CD4-positive, alpha-beta T cell treated with Interleukin-21 for 1 hour (primary cell): Measurements from ENCODE around the gene WDR62.

Source experiments
- DNase-seq: peaks from one replicate; pipeline ENCODE4 v3.0.0-alpha.2; 2020

The WDR62 gene

GRCh38 chr19:36081894-36082293 lies 27.2 kb downstream of the WDR62 start:
- DNase-seq: no peak

GRCh38 chr19:36082916-36083315 lies 28.2 kb downstream of the WDR62 start:
- DNase-seq: no peak

GRCh38 chr19:36084231-36085009 lies 29.7 kb downstream of the WDR62 start:
- DNase-seq: no peak

- no peak for DNase-seq
These were observed 31.6 kb downstream of the WDR62 start for GRCh38 chr19:36086326-36086725.

- DNase-seq: no peak
These were observed 35.1 kb downstream of the WDR62 start for GRCh38 chr19:36089847-36090246.

- DNase-seq: no peak
These were observed 36.4 kb downstream of the WDR62 start for GRCh38 chr19:36090910-36091695.

GRCh38 chr19:36092566-36092965 lies 37.9 kb downstream of the WDR62 start:
- no peak for DNase-seq

GRCh38 chr19:36093146-36093662 lies 38.5 kb downstream of the WDR62 start:
- no peak for DNase-seq

GRCh38 chr19:36093687-36094086 lies 39.0 kb downstream of the WDR62 start:
- DNase-seq: no peak

GRCh38 chr19:36097036-36097435 lies 42.3 kb downstream of the WDR62 start:
- DNase-seq: no peak

- no peak for DNase-seq
These were observed 44.6 kb downstream of the WDR62 start for GRCh38 chr19:36099166-36099785.

GRCh38 chr19:36100476-36100875 lies 45.8 kb downstream of the WDR62 start:
- no peak for DNase-seq

- DNase-seq: no peak
These were observed 47.0 kb downstream of the WDR62 start for GRCh38 chr19:36101550-36102327.

- no peak for DNase-seq
These were observed 48.4 kb downstream of the WDR62 start for GRCh38 chr19:36103040-36103626.

GRCh38 chr19:36103842-36104552 lies 49.3 kb downstream of the WDR62 start:
- no peak for DNase-seq

GRCh38 chr19:36106441-36106840 lies 51.7 kb downstream of the WDR62 start:
- DNase-seq: no peak

GRCh38 chr19:36106991-36107390 lies 52.3 kb downstream of the WDR62 start:
- no peak for DNase-seq

- no peak for DNase-seq
These were observed 54.0 kb downstream of the WDR62 start for GRCh38 chr19:36108684-36109083.

- DNase-seq: no peak
These were observed 55.9 kb downstream of the WDR62 start, which contains the start of gene OVOL3 for GRCh38 chr19:36110487-36111199. OVOL3 (plus strand) TSS chr19:36111143; CDS start chr19:36111203, 60 bp downstream.

GRCh38 chr19:36111200-36111539 lies 56.5 kb downstream of the WDR62 start:
- no peak for DNase-seq

GRCh38 chr19:36112678-36113077 lies 58.0 kb downstream of the WDR62 start:
- no peak for DNase-seq
